ENCODE measurements around the gene NELL1.

The NELL1 gene

GRCh38 chr11:21566521-21567117, 897.2 kb downstream of the NELL1 start:
- Mint-ChIP-seq H3K9me3 (peaks cover 6% of the 10 kb centered on the region), H3K27ac (no peak overlapping the region), H3K4me1 (ENCODE audit: low read depth) (no peaks in the 10 kb centered on the region), H3K36me3 (ENCODE audit: low read depth) (no peaks in the 10 kb centered on the region), H3K4me3 (no peak overlapping the region), H3K27me3 (ENCODE audit: low read depth) (no peaks in the 10 kb centered on the region)
- no peak for DNase-seq (ENCODE audit: low spot score)

DNA sequence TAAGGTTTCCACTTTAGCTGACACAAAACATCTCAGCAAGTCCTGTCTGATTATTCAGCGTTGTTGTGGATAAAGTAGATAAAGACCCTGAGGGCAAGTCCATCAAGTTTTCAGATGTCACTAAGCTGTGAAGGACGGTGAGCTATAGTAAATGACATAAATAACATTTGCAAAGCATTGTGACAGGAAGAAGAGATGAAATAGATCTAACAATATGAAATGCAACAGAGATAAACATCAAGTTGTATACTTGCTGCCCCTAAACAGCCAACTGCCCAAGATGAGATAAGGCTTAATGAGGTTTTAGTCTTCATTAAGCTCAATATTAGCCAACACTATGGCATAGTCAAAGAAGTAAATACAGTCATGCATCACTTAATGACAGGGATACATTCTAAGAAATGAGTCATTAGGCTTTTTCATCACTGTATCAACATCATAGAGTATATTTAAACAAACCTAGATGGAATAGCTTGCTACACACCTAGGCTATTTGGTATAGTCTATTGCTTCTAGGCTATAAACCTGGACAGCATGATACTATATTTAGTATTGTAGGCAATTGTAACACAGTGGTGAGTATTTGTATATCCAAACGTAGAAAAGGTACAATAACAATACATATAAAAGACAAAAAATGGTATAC, 898.4 kb downstream of the NELL1 start:
- no peaks in the 10 kb centered on the region for H3K36me3 Mint-ChIP-seq (ENCODE audit: low read depth)

DNA sequence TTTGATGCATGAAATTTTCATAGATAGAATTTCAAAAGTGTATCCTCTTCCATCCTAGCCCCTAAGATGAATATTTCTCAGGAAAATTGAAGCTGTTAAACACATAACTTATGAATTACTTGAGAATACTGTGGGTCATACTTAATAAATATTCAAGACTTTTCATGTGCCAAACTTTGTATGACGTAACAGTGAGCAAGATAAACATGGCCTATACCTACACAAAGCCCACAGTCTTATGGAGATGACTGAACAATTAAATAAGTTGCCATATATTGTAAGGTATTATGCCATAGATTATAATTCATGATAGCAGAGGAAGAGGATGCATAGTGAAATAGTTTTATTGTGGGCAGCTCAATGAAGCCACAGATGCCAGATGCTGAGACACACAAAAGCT, 902.8 kb downstream of the NELL1 start:
- Mint-ChIP-seq H3K27me3 (ENCODE audit: low read depth) (no peaks in the 10 kb centered on the region), H3K4me1 (ENCODE audit: low read depth) (no peaks in the 10 kb centered on the region), H3K4me3 (no peak overlapping the region), H3K27ac (no peak overlapping the region), H3K9me3 (peaks cover 6% of the 10 kb centered on the region), H3K36me3 (ENCODE audit: low read depth) (no peaks in the 10 kb centered on the region)
- DNase-seq (ENCODE audit: low spot score): no peak

More for the DNA sequence above, 898.4 kb downstream of the NELL1 start:
- Mint-ChIP-seq H3K27ac (no peak overlapping the region), H3K4me1 (ENCODE audit: low read depth) (no peaks in the 10 kb centered on the region), H3K4me3 (no peak overlapping the region), H3K27me3 (ENCODE audit: low read depth) (no peaks in the 10 kb centered on the region), H3K9me3 (peaks cover 6% of the 10 kb centered on the region)
- DNase-seq (ENCODE audit: low spot score): no peak

DNA sequence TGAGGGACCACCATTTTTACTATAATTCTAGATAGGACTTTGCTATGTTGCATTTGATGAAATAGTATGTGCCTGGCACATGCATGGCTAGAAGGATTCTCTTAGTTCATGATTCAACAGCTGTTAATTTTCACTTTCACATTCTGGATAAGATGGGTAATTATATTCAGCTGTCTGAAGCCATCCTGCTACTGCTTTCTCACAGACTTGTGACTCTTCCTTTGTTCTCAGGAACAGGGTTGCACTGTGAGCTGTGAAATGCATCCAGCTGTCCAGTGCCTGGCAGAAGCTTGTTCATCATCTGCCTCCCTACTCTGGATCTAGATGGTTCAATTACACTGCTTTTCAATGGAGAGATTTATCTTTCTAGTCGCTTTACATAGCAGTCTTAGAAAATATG, 913.4 kb downstream of the NELL1 start:
- H3K27ac Mint-ChIP-seq: no peak overlapping the region
- H3K4me3 Mint-ChIP-seq: no peak overlapping the region
- DNase-seq (ENCODE audit: low spot score): no peak
- no peaks in the 10 kb centered on the region for H3K9me3 Mint-ChIP-seq
- H3K27me3 Mint-ChIP-seq (ENCODE audit: low read depth): no peaks in the 10 kb centered on the region
- no peaks in the 10 kb centered on the region for H3K36me3 Mint-ChIP-seq (ENCODE audit: low read depth)
- no peaks in the 10 kb centered on the region for H3K4me1 Mint-ChIP-seq (ENCODE audit: low read depth)

DNA sequence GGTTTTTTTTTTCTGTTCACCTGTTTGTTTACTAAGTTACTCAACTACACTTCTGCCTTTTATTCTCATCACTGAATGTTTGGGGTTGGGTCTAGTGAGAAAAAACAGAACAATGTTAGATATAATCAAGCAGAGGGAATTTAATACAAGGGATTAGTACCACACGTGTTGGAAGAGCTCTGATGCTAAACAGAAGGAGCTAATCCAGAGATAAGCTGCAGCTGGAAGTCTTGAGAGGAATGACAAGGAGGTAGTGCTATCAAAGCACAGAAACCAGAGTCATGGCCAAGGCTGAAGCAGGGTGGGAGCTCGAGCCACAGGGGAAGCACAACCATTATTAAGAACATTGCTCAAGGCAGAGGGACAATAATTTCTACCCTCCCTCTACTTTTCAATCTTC, 919.4 kb downstream of the NELL1 start:
- no peak for DNase-seq (ENCODE audit: low spot score)
- Mint-ChIP-seq H3K4me1 (ENCODE audit: low read depth) (no peaks in the 10 kb centered on the region), H3K36me3 (ENCODE audit: low read depth) (no peaks in the 10 kb centered on the region), H3K4me3 (no peak overlapping the region), H3K9me3 (peaks cover 13% of the 10 kb centered on the region), H3K27me3 (ENCODE audit: low read depth) (no peaks in the 10 kb centered on the region), H3K27ac (no peak overlapping the region)

GRCh38 chr11:21602699-21603098, 933.3 kb downstream of the NELL1 start:
- Mint-ChIP-seq H3K4me3 (no peak overlapping the region), H3K9me3 (peaks cover 9% of the 10 kb centered on the region), H3K27ac (no peak overlapping the region), H3K36me3 (ENCODE audit: low read depth) (no peaks in the 10 kb centered on the region), H3K4me1 (ENCODE audit: low read depth) (no peaks in the 10 kb centered on the region), H3K27me3 (ENCODE audit: low read depth) (no peaks in the 10 kb centered on the region)
- DNase-seq (ENCODE audit: low spot score): no peak

DNA sequence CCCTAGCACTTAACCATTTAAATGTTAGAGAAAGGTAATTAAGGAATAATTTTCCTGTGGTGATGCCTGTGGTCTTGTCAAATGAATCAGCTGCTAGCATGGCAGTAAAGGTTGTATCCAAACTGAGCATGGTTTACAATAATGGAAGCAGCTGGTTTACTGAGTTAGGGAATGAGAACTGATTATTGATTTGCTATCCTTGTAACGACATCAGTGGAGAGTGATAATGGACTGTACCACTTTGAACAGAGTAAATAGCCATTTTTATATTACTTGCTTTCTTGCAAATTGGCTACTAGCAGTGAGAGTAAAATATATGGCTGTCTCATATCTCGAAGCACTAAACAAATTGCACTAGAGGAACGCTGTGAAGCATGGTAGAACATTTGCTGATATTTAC, 934.5 kb downstream of the NELL1 start:
- H3K27me3 Mint-ChIP-seq (ENCODE audit: low read depth): no peaks in the 10 kb centered on the region
- no peaks in the 10 kb centered on the region for H3K36me3 Mint-ChIP-seq (ENCODE audit: low read depth)
- no peak overlapping the region for H3K27ac Mint-ChIP-seq
- H3K4me1 Mint-ChIP-seq (ENCODE audit: low read depth): no peaks in the 10 kb centered on the region
- peaks cover 9% of the 10 kb centered on the region for H3K9me3 Mint-ChIP-seq
- DNase-seq (ENCODE audit: low spot score): no peak
- H3K4me3 Mint-ChIP-seq: no peak overlapping the region

DNA sequence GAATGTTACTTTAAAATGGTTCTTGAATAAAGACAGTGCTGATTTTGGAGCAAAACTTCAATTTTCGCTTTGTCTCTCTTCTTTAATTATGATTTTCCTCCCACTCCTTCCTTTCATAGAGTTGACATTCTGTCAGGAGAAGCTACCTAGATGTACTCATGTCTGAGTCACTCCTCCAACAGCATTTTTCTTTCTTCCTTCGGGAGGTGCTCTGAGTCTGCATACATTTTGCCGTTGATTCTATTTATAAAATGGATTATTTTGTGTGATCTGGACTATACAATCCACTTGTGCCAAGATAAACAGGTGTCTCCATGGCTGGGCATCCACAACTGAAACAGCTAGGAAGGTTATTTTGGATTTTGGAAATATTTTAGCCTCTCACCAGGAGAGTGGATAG, 935.2 kb downstream of the NELL1 start:
- H3K4me3 Mint-ChIP-seq: no peak overlapping the region
- H3K9me3 Mint-ChIP-seq: peaks cover 9% of the 10 kb centered on the region

DNA sequence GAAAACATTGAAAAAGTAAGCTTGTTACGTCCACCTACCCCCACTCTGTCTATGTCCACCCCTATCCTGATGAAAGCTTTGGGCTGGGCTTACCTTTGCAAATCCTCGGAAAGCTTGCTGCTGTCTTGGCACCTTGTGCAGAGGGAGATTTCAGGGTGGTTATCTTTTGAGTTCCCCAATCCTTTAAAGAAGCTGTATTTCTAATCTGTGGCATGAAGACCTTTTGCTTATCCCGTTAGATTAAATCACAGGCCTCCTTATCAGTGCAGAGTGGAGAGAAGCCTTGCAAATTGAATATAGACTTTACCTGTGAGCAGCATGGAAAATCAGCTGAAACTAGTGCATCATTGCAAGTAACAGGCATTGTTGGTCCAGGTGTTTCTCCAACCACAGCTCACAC, 942.9 kb downstream of the NELL1 start:
- H3K27ac Mint-ChIP-seq: no peak overlapping the region
- H3K27me3 Mint-ChIP-seq (ENCODE audit: low read depth): no peaks in the 10 kb centered on the region
- peaks cover 3% of the 10 kb centered on the region for H3K9me3 Mint-ChIP-seq
- no peak for DNase-seq (ENCODE audit: low spot score)
- no peak overlapping the region for H3K4me3 Mint-ChIP-seq
- no peaks in the 10 kb centered on the region for H3K36me3 Mint-ChIP-seq (ENCODE audit: low read depth)
- no peaks in the 10 kb centered on the region for H3K4me1 Mint-ChIP-seq (ENCODE audit: low read depth)

More for the DNA sequence above, 935.2 kb downstream of the NELL1 start:
- H3K36me3 Mint-ChIP-seq (ENCODE audit: low read depth): no peaks in the 10 kb centered on the region
- H3K27ac Mint-ChIP-seq: no peak overlapping the region
- no peaks in the 10 kb centered on the region for H3K4me1 Mint-ChIP-seq (ENCODE audit: low read depth)
- DNase-seq (ENCODE audit: low spot score): no peak
- no peaks in the 10 kb centered on the region for H3K27me3 Mint-ChIP-seq (ENCODE audit: low read depth)

GRCh38 chr11:21614961-21615360, 945.6 kb downstream of the NELL1 start:
- no peaks in the 10 kb centered on the region for H3K36me3 Mint-ChIP-seq (ENCODE audit: low read depth)
- peaks cover 7% of the 10 kb centered on the region for H3K9me3 Mint-ChIP-seq
- no peak for DNase-seq (ENCODE audit: low spot score)
- H3K4me3 Mint-ChIP-seq: no peak overlapping the region
- no peaks in the 10 kb centered on the region for H3K27me3 Mint-ChIP-seq (ENCODE audit: low read depth)
- no peaks in the 10 kb centered on the region for H3K4me1 Mint-ChIP-seq (ENCODE audit: low read depth)
- H3K27ac Mint-ChIP-seq: no peak overlapping the region

DNA sequence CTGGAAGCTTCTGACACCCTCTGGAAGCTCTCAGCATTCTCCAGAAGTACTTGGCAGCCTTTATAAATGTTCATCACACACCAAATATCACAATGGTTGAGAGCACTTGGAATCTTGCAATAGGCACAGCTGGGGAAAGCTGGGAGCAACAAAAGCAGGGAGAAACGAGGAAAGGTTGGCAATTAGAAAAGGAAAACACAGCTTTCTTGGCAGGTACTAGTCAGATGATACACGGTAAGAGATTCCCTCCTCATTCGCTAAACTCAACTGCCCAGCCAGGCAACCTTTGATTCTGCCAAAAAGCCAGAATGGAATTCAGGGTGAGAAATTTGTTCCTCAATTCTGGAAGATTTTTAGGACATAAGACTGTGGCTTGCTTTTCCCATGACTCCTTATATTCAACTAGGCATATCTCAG, 946.6 kb downstream of the NELL1 start:
- Mint-ChIP-seq H3K36me3 (ENCODE audit: low read depth) (no peaks in the 10 kb centered on the region), H3K4me3 (no peak overlapping the region), H3K9me3 (peaks cover 13% of the 10 kb centered on the region), H3K27me3 (ENCODE audit: low read depth) (no peaks in the 10 kb centered on the region), H3K4me1 (ENCODE audit: low read depth) (no peaks in the 10 kb centered on the region), H3K27ac (no peak overlapping the region)
- DNase-seq (ENCODE audit: low spot score): no peak

DNA sequence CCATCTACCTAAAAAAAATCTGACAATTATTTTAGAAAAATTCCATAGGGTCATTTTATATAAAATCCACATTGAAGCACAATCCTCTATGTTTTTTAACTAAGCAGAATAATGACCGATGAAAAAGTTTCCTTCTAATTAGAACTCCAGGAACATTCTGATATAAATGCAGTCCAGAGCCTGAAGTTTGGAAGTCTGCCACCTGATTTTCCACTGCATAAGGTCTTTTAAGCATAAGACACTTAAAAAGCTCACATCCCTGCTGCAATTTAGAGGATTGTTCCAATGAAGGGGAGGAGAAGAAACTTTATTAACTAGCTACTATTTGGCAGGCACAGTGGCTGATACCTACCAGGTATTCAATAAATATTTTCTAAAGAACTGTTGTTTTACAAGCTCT, 953.2 kb downstream of the NELL1 start:
- Mint-ChIP-seq H3K4me1 (ENCODE audit: low read depth) (no peaks in the 10 kb centered on the region), H3K27ac (no peak overlapping the region), H3K36me3 (ENCODE audit: low read depth) (no peaks in the 10 kb centered on the region), H3K4me3 (no peak overlapping the region), H3K27me3 (ENCODE audit: low read depth) (no peaks in the 10 kb centered on the region), H3K9me3 (peaks cover 14% of the 10 kb centered on the region)
- DNase-seq (ENCODE audit: low spot score): no peak

DNA sequence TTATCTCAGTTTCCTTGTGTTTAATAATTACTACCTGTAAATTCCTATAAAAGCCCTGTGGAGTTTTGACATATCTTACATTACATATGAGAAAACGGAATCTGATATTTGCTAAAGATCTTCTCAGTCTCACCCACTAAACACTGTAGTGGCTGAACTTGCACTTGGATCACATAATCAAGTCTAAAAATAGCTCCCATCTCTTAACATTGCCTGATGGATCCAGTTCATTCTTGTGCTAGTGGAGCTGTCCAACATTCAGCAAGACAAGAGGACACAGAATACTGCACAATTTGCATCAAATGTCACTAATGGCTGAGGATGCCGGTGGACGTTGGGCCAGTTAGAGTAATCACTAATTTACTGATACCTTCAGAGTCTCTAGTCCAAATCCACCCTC, 953.6 kb downstream of the NELL1 start:
- DNase-seq (ENCODE audit: low spot score): no peak
- no peak overlapping the region for H3K4me3 Mint-ChIP-seq
- H3K36me3 Mint-ChIP-seq (ENCODE audit: low read depth): no peaks in the 10 kb centered on the region
- peaks cover 18% of the 10 kb centered on the region for H3K9me3 Mint-ChIP-seq
- H3K27me3 Mint-ChIP-seq (ENCODE audit: low read depth): no peaks in the 10 kb centered on the region
- H3K27ac Mint-ChIP-seq: no peak overlapping the region
- no peaks in the 10 kb centered on the region for H3K4me1 Mint-ChIP-seq (ENCODE audit: low read depth)
